BLaER1 (cell line): ENCODE results near the gene SLC49A4.

ENCODE experiments used
- H3K27ac ChIP-seq: shearing (Covaris generic); formaldehyde crosslinking; 2 replicates; pipeline ENCODE4 v1.8.1; 2022
- H3K27me3 ChIP-seq: shearing (Covaris generic); formaldehyde crosslinking; 2 replicates; pipeline ENCODE4 v1.8.1; 2022
- H3K36me3 ChIP-seq: shearing (Covaris generic); formaldehyde crosslinking; 2 replicates; pipeline ENCODE4 v1.8.1; 2022
- H3K4me1 ChIP-seq: shearing (Covaris generic); formaldehyde crosslinking; 2 replicates; pipeline ENCODE4 v1.8.1; 2022
- H3K4me2 ChIP-seq: shearing (Covaris generic); formaldehyde crosslinking; 2 replicates; pipeline ENCODE4 v1.8.1; 2022
- H3K4me3 ChIP-seq: shearing (Covaris generic); formaldehyde crosslinking; 2 replicates; pipeline ENCODE4 v1.8.1; 2022
- H3K9ac ChIP-seq: shearing (Covaris generic); formaldehyde crosslinking; 2 replicates; pipeline ENCODE4 v1.8.1; 2022
- H3K9me3 ChIP-seq: shearing (Covaris generic); formaldehyde crosslinking; 2 replicates; pipeline ENCODE4 v1.8.1; 2022
- H4K20me1 ChIP-seq: shearing (Covaris generic); formaldehyde crosslinking; 2 replicates; pipeline ENCODE4 v1.8.1; 2022
- Cebpa-rat ChIP-seq: shearing (Covaris generic); IDR thresholded peaks from 2 replicates; pipeline ENCODE4 v1.8.1; 2022

SLC49A4 gene

DNA sequence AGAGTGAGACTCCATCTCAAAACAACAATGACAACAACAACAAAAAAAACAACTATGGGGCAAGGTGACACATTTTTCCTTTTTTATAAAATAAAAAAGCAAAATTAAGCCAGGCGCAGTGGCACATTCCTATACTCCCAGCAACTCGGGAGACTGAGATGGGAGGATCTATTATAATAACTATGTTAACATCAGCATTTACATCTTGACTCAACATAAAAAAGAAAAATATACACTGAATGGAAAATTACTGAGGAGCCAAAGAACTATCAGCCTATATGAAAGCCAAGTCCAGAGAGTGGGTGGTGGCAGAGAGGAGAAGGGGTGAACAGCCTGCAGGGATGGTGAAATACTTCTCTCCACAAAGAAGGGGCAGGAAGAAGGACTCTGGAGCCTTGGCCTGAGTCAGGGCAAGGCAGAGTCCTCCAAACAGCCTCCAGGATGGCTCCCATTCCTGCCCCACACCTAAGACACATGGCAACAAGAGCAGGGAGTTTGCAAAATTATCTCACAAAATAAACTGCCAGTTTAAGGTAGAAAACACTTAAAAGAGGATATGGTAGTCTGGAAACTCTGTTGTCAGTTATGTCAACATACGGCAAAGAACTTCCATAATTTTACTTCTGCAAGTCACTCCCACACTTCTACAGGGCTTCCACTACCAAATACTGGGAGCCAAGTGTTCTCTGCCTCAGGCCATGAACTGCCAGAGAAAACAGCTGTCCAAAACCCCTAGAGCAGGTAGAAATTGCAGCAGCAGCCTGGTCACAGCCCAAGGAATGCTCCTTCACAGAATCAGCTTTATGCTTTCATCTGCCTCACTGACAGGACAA lies 27.1 kb upstream of the SLC49A4 start:
- H3K27ac ChIP-seq, result no peak overlapping the region
- H4K20me1 ChIP-seq, result no peaks in the 10 kb centered on the region
- no peak overlapping the region for H3K4me2 ChIP-seq
- no peak overlapping the region for H3K9ac ChIP-seq
- H3K27me3 ChIP-seq, result no peaks in the 10 kb centered on the region
- TF ChIP-seq Cebpa-rat, result no peak
- H3K9me3 ChIP-seq, result no peaks in the 10 kb centered on the region
- no peaks in the 10 kb centered on the region for H3K4me1 ChIP-seq
- H3K4me3 ChIP-seq, result no peak overlapping the region
- peaks cover 20% of the 10 kb centered on the region; the same call in 1 of the 2 replicates for H3K36me3 ChIP-seq

DNA sequence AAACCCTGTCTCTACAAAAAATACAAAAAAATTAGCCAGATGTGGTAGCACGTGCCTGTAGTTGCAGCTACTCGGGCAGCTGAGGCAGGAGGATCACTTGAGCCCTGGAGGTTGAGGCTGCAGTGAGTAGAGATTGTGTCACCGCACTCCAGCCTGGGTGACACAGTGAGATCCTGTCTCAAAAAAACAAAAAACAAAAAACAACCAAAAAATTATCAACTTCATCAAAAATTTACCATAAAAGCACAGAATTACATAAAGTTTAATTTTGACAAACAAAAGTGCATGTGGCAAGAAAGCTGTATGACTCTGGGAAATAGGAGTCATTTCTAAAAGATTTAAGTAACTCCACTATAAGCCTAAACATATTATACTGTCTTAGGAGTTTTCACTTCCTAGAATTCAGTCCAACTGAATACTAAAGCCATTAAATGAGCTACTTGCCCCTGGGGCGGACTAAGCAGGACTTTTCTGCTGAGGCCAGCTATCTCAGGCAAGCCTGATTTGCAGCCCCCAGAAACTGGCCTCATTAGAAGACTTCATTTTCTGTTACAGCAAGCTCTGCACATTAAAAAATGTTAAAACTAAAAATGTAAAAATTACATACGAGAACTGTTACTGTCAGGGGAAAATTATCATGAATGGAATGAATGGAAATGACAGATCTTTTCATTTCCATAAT lies 24.2 kb upstream of the SLC49A4 start:
- Histone ChIP-seq H4K20me1 (no peaks in the 10 kb centered on the region), H3K9ac (no peak overlapping the region), H3K9me3 (no peaks in the 10 kb centered on the region), H3K36me3 (peaks cover 20% of the 10 kb centered on the region; the same call in 1 of the 2 replicates), H3K27ac (no peak overlapping the region), H3K27me3 (no peaks in the 10 kb centered on the region), H3K4me1 (no peaks in the 10 kb centered on the region), H3K4me3 (no peak overlapping the region), H3K4me2 (no peak overlapping the region)
- TF ChIP-seq Cebpa-rat, result no peak

DNA sequence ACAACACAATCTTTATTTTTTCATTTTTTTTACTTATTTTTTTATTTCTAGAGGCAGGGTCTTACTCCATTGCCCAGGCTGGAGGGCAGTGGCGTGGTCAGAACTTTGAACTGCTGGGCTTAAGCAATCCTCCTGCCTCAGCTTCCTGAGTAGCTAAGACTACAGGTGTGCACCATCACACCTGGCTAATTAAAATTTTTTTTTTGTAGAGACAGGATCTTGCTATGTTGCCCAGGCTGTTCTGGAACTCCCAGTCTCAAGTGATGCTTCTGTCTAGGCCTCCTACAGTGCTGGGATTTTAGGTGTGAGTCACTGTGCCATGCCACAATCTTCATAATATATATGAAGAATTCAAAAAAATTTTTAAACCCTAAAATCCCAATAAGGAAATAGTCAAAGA lies 22.0 kb upstream of the SLC49A4 start:
- TF ChIP-seq Cebpa-rat, result no peak
- Histone ChIP-seq H3K4me2 (no peak overlapping the region), H3K4me1 (no peaks in the 10 kb centered on the region)

DNA sequence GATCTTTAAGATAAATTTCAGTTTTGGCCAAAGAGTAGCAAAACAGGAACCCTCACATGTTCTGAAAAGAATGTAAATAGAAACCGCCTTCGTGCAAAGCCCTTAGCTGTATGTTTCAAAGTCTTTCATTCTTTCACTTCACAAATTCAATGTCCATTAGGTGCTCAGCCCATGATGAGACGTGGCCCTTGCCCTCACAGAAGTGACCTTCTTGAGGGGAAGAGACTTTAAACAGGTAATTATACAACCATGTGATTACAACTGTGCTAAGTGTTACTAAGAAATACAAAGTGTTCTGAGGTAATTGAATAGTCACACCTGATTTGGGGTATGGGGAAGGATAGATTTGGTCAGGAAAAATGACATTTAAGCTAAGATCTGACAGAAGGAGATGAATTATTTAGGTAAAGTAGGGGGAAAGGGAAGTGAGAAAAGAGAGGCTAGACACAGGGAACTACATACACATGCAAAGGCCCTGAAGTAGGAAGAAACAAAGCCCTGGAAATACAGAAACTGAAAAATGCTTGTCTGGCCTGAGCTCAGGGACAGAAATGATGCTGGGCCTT lies 20.8 kb upstream of the SLC49A4 start:
- no peaks in the 10 kb centered on the region for H3K27me3 ChIP-seq
- peaks cover 10% of the 10 kb centered on the region; the same call in 1 of the 2 replicates for H3K36me3 ChIP-seq
- no peak overlapping the region for H3K9ac ChIP-seq
- no peaks in the 10 kb centered on the region for H3K9me3 ChIP-seq
- H4K20me1 ChIP-seq, result no peaks in the 10 kb centered on the region
- no peak overlapping the region for H3K4me3 ChIP-seq
- no peak overlapping the region for H3K4me2 ChIP-seq
- TF ChIP-seq Cebpa-rat, result no peak
- no peak overlapping the region for H3K27ac ChIP-seq
- no peaks in the 10 kb centered on the region for H3K4me1 ChIP-seq

More for the DNA sequence above, 22.0 kb upstream of the SLC49A4 start:
- Histone ChIP-seq H3K27ac (no peak overlapping the region), H3K9me3 (no peaks in the 10 kb centered on the region), H3K36me3 (peaks cover 17% of the 10 kb centered on the region; the same call in 1 of the 2 replicates), H3K4me3 (no peak overlapping the region), H3K27me3 (no peaks in the 10 kb centered on the region), H4K20me1 (no peaks in the 10 kb centered on the region), H3K9ac (no peak overlapping the region)

DNA sequence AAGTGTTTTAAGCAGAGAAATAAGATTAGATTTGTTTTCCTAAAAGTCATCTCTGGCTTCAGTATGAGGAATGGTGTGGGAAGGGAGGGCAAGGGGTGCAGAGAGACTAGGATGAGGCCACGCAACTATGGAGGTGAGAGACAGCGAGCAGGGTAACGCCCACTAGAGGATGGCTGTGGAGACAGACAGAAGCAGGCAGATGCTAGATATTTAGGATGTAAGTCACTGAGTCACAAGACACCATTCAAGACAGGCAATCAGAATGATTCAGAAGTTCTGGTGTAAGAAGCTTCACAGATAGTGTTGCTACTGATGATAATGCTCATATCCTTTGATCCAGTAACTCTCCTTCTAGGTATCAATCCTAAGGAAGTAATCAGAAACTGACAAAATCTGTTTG lies 20.3 kb upstream of the SLC49A4 start:
- TF ChIP-seq Cebpa-rat, result no peak
- H3K27ac ChIP-seq, result no peak overlapping the region
- H3K4me3 ChIP-seq, result no peak overlapping the region
- H3K27me3 ChIP-seq, result no peaks in the 10 kb centered on the region
- no peak overlapping the region for H3K4me2 ChIP-seq
- no peaks in the 10 kb centered on the region for H3K4me1 ChIP-seq
- no peaks in the 10 kb centered on the region for H4K20me1 ChIP-seq
- H3K36me3 ChIP-seq, result peaks cover 9% of the 10 kb centered on the region; the same call in 1 of the 2 replicates
- H3K9me3 ChIP-seq, result no peaks in the 10 kb centered on the region
- no peak overlapping the region for H3K9ac ChIP-seq

DNA sequence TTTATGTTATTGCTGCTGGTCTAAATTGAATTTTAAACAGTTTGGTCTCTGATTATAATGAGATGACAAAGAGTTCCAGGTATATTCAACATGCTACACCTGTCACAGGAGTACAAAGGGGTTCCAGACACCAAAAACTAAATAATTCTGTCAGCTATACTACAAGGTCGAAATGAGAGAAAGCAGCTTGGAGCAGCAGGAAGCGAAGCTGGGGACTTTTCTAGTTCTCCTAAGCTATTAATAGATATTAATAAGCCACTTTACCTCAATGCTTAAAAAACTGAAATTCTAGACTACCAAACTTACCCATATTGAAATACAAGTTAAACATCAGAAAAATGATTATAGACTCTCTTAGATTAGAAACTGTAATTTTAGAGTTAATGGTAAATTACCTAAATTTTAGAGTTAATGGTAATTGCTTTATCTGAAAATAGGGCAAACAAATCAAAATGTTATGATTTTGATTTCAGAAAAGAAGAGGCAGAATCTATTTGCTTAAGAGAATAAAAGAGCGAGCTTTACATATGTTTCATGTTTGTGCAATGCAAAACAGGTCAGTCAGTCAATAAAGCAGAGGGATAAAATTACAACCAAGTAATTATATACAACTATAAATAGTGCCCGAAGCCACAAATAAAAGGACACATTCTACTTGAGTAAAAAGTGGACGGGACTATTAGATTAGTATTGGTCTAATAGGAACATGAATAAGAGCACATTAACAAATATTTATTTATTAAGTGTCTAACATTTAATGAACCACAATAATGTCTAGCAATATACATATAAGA lies 18.0 kb upstream of the SLC49A4 start:
- Histone ChIP-seq H3K27ac (no peak overlapping the region), H3K4me3 (no peak overlapping the region), H3K9me3 (peaks cover 7% of the 10 kb centered on the region), H3K36me3 (peaks cover 7% of the 10 kb centered on the region), H4K20me1 (no peaks in the 10 kb centered on the region), H3K4me1 (no peaks in the 10 kb centered on the region), H3K4me2 (no peak overlapping the region), H3K27me3 (no peaks in the 10 kb centered on the region), H3K9ac (no peak overlapping the region)
- TF ChIP-seq Cebpa-rat, result no peak

DNA sequence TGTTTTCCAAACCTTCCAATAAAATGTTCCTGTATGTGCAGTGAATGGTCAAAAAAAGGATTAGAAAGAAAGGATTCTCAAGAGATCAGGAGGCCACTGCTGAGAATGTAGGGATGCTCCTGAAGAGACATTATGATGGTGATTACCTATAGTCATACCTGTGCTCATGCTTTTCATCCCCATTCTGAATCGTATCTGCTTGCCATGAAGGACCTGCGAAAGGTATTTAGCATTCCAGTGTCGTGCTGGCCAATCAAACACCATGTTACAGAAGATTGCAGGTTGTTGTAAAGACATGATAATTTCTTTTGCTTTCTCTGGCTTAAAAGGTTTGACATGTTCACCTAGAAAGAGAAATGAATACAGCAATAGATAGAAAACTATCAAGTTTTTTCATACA lies 17.3 kb upstream of the SLC49A4 start:
- H3K9ac ChIP-seq, result no peak overlapping the region
- no peak for TF ChIP-seq Cebpa-rat
- H4K20me1 ChIP-seq, result no peaks in the 10 kb centered on the region
- H3K4me3 ChIP-seq, result no peak overlapping the region
- H3K27me3 ChIP-seq, result no peaks in the 10 kb centered on the region
- peaks cover 7% of the 10 kb centered on the region for H3K36me3 ChIP-seq
- H3K4me2 ChIP-seq, result no peak overlapping the region
- peaks cover 7% of the 10 kb centered on the region for H3K9me3 ChIP-seq
- H3K4me1 ChIP-seq, result no peaks in the 10 kb centered on the region
- H3K27ac ChIP-seq, result no peak overlapping the region

DNA sequence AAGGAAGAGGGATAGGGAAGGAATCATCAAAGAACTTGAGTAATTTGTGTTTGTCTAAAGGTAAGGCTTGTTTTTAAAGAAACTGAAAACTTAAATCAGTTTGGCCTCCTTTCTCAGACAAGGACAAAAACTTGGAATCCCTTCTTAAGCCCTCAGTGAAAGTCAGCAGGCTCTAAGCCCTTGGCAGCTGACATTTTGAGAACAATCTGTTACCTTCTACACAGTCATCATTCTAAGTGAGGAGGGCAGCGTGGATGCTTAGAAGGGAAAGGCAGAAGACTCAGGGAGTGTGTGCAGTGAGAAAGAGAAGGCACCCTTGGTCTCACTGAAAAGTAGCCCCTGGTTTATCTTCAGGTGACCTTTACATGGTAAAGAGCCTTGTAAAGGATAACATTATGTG lies 12.1 kb upstream of the SLC49A4 start:
- no peak overlapping the region for H3K4me3 ChIP-seq
- H3K36me3 ChIP-seq, result peaks cover 22% of the 10 kb centered on the region
- H3K4me2 ChIP-seq, result no peak overlapping the region
- peaks cover 7% of the 10 kb centered on the region for H3K9me3 ChIP-seq
- H3K27me3 ChIP-seq, result no peaks in the 10 kb centered on the region
- no peak overlapping the region for H3K27ac ChIP-seq
- no peak overlapping the region for H3K9ac ChIP-seq
- no peaks in the 10 kb centered on the region for H3K4me1 ChIP-seq
- TF ChIP-seq Cebpa-rat, result no peak
- 0 out of 2 replicates have a peak, but pooled peaks cover 1% of the 10 kb centered on the region for H4K20me1 ChIP-seq

DNA sequence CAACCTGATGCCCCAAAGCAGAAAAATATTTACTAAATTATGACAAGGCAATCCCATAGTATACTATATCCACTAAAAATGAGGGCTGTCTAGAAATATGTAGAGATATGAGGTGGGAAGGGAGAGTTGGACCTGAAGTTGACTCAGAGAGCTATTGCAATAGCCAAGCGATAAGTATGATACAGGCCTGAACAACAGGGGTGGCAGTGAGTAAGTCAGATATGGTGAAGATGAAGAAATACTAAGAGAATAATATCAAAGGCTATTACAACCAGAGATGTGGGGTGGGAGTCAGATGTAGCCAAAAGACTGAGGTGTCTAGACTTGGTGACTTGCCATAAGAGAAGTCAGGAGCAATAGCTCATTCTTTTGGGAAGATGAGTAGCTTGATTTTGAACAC lies 10.4 kb upstream of the SLC49A4 start:
- Histone ChIP-seq H3K4me2 (no peak overlapping the region), H3K4me1 (no peaks in the 10 kb centered on the region), H3K27ac (no peak overlapping the region), H4K20me1 (0 out of 2 replicates have a peak, but pooled peaks cover 8% of the 10 kb centered on the region), H3K36me3 (peaks cover 22% of the 10 kb centered on the region), H3K9me3 (peaks cover 7% of the 10 kb centered on the region), H3K4me3 (no peak overlapping the region), H3K27me3 (no peaks in the 10 kb centered on the region), H3K9ac (no peak overlapping the region)
- TF ChIP-seq Cebpa-rat, result no peak
